Measurements from ENCODE around the gene TMEM45B.
"Not testable (repeated sequence)": the region's sequence is repeated elsewhere in the genome, so short reads cannot be mapped to it uniquely, and the experiment has no call there.

The TMEM45B gene

GRCh38 chr11:129813231-129813791, 2.3 kb upstream of the TMEM45B start:
- no peak for DNase-seq

GRCh38 chr11:129814244-129815014, 1.2 kb upstream of the TMEM45B start:
- DNase-seq, result no peak

- DNase-seq, result peak in 1 of 4 experiments; percentile 16
Measured at GRCh38 chr11:129817534-129818051, 1.9 kb downstream of the TMEM45B start.

GRCh38 chr11:129818236-129818635, 2.6 kb downstream of the TMEM45B start:
- DNase-seq, result not testable (repeated sequence)

- DNase-seq, result no peak
Measured at GRCh38 chr11:129819237-129819636, 3.6 kb downstream of the TMEM45B start.

- not testable (repeated sequence) for DNase-seq
Measured at GRCh38 chr11:129820228-129820627, 4.6 kb downstream of the TMEM45B start.

GRCh38 chr11:129823281-129823680, 7.6 kb downstream of the TMEM45B start:
- not testable (repeated sequence) for DNase-seq

- not testable (repeated sequence) for DNase-seq
Measured at GRCh38 chr11:129823799-129824198, 8.2 kb downstream of the TMEM45B start.

- peak; percentile 87 to 97 (median 92) for DNase-seq
Measured at GRCh38 chr11:129825380-129825779, 9.7 kb downstream of the TMEM45B start.

- no peak for DNase-seq
Measured at GRCh38 chr11:129828301-129828836, 12.7 kb downstream of the TMEM45B start.

GRCh38 chr11:129829497-129829896, 13.8 kb downstream of the TMEM45B start:
- not testable (repeated sequence) for DNase-seq

GRCh38 chr11:129831227-129831626, 15.6 kb downstream of the TMEM45B start:
- not testable (repeated sequence) for DNase-seq

GRCh38 chr11:129833260-129833659, 17.6 kb downstream of the TMEM45B start:
- DNase-seq, result peak in 1 of 4 experiments; percentile 20

- DNase-seq, result not testable (repeated sequence)
Measured at GRCh38 chr11:129836423-129836891, 20.8 kb downstream of the TMEM45B start.

- no peak for DNase-seq
Measured at GRCh38 chr11:129836979-129837378, 21.3 kb downstream of the TMEM45B start.

- DNase-seq, result peak in 3 of 4 experiments; percentile 29 to 40 (median 38)
Measured at GRCh38 chr11:129840236-129840635, 24.6 kb downstream of the TMEM45B start.

GRCh38 chr11:129842138-129842537, 26.5 kb downstream of the TMEM45B start:
- DNase-seq, result no peak

GRCh38 chr11:129846508-129847335, 31.1 kb downstream of the TMEM45B start:
- no peak for DNase-seq

GRCh38 chr11:129847361-129847760, 31.7 kb downstream of the TMEM45B start:
- not testable (repeated sequence) for DNase-seq

- DNase-seq, result no peak
Measured at GRCh38 chr11:129849447-129850130, 33.9 kb downstream of the TMEM45B start.

GRCh38 chr11:129852125-129852740, 36.6 kb downstream of the TMEM45B start:
- DNase-seq, result no peak
